ENCODE results near the gene COX14.
A peak's percentile ranks its signal among the peaks of the same experiment; 100 is the strongest.

The COX14 gene

GRCh38 chr12:50070314-50071060 is 41.5 kb upstream of the COX14 start:
- DNase-seq (ENCODE audit: low read depth) = no peak
- TF ChIP-seq, protein P1, sequence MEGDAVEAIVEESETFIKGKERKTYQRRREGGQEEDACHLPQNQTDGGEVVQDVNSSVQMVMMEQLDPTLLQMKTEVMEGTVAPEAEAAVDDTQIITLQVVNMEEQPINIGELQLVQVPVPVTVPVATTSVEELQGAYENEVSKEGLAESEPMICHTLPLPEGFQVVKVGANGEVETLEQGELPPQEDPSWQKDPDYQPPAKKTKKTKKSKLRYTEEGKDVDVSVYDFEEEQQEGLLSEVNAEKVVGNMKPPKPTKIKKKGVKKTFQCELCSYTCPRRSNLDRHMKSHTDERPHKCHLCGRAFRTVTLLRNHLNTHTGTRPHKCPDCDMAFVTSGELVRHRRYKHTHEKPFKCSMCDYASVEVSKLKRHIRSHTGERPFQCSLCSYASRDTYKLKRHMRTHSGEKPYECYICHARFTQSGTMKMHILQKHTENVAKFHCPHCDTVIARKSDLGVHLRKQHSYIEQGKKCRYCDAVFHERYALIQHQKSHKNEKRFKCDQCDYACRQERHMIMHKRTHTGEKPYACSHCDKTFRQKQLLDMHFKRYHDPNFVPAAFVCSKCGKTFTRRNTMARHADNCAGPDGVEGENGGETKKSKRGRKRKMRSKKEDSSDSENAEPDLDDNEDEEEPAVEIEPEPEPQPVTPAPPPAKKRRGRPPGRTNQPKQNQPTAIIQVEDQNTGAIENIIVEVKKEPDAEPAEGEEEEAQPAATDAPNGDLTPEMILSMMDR (IDR thresholded peaks at IDR 0.05; ENCODE audit: low read depth, low read length, missing control alignments) = peak; percentile 98
- H3K4me3 ChIP-seq (ENCODE audit: low read depth, low read length) = no peak overlapping the region

- TF ChIP-seq, protein P1 (IDR thresholded peaks at IDR 0.05; ENCODE audit: low read depth, low read length, missing control alignments) = no peak
- H3K4me3 ChIP-seq (ENCODE audit: low read depth, low read length) = no peak overlapping the region
- no peak for DNase-seq (ENCODE audit: low read depth)
These were observed 39.7 kb upstream of the COX14 start for GRCh38 chr12:50072198-50072907.

DNA sequence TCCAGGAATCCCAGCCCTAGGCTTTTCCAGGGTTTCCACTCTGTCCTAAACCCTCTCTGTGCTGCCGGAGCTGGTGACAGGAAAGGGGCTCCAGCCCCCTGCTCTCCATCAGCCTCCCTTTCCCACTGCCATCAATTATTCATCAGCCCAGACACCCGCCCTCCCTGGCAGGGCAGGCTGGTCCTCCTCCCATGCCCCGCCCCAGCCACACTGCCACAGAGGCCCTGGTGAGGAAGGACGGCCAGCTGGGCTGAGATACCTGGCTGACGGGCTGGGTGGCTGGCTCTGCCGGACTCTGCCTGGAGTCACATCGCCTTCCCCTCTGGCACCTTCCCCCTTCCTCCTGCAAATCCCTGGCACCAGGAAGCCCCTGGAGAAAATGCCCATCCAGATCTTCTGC is 38.8 kb upstream of the COX14 start:
- no peak for DNase-seq (ENCODE audit: low read depth)
- TF ChIP-seq, protein P1 (IDR thresholded peaks at IDR 0.05; ENCODE audit: low read depth, low read length, missing control alignments) = no peak
- no peak overlapping the region for H3K4me3 ChIP-seq (ENCODE audit: low read depth, low read length)

DNA sequence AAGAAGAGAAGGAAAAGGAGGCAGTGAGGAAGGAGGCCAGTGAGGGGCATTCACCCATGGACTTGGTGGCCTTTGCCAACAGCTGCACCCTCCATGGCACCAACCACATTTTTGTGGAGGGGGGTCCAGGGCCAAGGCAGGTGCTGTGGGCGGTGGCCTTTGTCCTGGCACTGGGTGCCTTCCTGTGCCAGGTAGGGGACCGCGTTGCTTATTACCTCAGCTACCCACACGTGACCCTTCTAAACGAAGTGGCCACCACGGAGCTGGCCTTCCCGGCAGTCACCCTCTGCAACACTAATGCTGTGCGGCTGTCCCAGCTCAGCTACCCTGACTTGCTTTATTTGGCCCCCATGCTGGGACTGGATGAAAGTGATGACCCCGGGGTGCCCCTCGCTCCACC is 38.3 kb upstream of the COX14 start:
- TF ChIP-seq, protein P1 (IDR thresholded peaks at IDR 0.05; ENCODE audit: low read depth, low read length, missing control alignments) = no peak
- no peak for DNase-seq (ENCODE audit: low read depth)
- H3K4me3 ChIP-seq (ENCODE audit: low read depth, low read length) = no peak overlapping the region

- TF ChIP-seq, protein P1 (IDR thresholded peaks at IDR 0.05; ENCODE audit: low read depth, low read length, missing control alignments) = peak; percentile 94
These were observed 36.9 kb upstream of the COX14 start for GRCh38 chr12:50074936-50075807.

GRCh38 chr12:50075808-50076170 is 36.2 kb upstream of the COX14 start:
- H3K4me3 ChIP-seq (ENCODE audit: low read depth, low read length) = no peak overlapping the region
- TF ChIP-seq, protein P1 (IDR thresholded peaks at IDR 0.05; ENCODE audit: low read depth, low read length, missing control alignments) = no peak
- DNase-seq (ENCODE audit: low read depth) = no peak

More at GRCh38 chr12:50074936-50075807, 36.9 kb upstream of the COX14 start:
- no peak for DNase-seq (ENCODE audit: low read depth)
- no peak overlapping the region for H3K4me3 ChIP-seq (ENCODE audit: low read depth, low read length)
